H9 (cell line): ENCODE measurements around the gene CD300A. TPM values are rescaled to one million over a fixed set of nuclear protein-coding genes. Genes with fewer than 3 reads are reported as not detected.

ENCODE experiments used
- DNase-seq: peaks from one replicate; pipeline ENCODE4 v3.0.0-alpha.2; 2017
- H2AFZ ChIP-seq: one replicate; pipeline ENCODE4 v1.6.1; 2013; ENCODE audit warnings: mild to moderate bottlenecking, low read length, control low read depth, moderate library complexity
- H2AK5ac ChIP-seq: 2 replicates; pipeline ENCODE4 v1.6.1; 2013; ENCODE audit warnings: low read length, control low read depth, mixed read lengths; ENCODE audit not compliant: insufficient read length
- H2BK120ac ChIP-seq: one replicate; pipeline ENCODE4 v1.6.1; 2013; ENCODE audit warnings: low read depth, mild to moderate bottlenecking, low read length, control low read depth, inconsistent platforms; ENCODE audit not compliant: poor library complexity, severe bottlenecking
- H2BK12ac ChIP-seq: 2 replicates; pipeline ENCODE4 v1.6.1; 2013; ENCODE audit warnings: low read length, control low read depth, mixed read lengths, low read depth; ENCODE audit not compliant: insufficient read length
- H2BK15ac ChIP-seq: 2 replicates; pipeline ENCODE4 v1.6.1; 2013; ENCODE audit warnings: low read depth, low read length, control low read depth
- H2BK20ac ChIP-seq: one replicate; pipeline ENCODE4 v1.6.1; 2013; ENCODE audit warnings: low read depth, mild to moderate bottlenecking, low read length, control low read depth, inconsistent platforms; ENCODE audit not compliant: poor library complexity, severe bottlenecking
- H2BK5ac ChIP-seq: 2 replicates; pipeline ENCODE4 v1.6.1; 2013; ENCODE audit warnings: low read length, control low read depth, mixed read lengths; ENCODE audit not compliant: insufficient read length
- H3K14ac ChIP-seq: 2 replicates; pipeline ENCODE4 v1.6.1; 2013; ENCODE audit warnings: low read length, control low read depth; ENCODE audit not compliant: insufficient read depth
- H3K18ac ChIP-seq: 2 replicates; pipeline ENCODE4 v1.6.1; 2013; ENCODE audit warnings: low read depth, mild to moderate bottlenecking, mixed read lengths, low read length, control low read depth; ENCODE audit not compliant: insufficient read length
- H3K23ac ChIP-seq: 2 replicates; pipeline ENCODE4 v1.6.1; 2013; ENCODE audit warnings: low read length, control low read depth, mixed read lengths, low read depth; ENCODE audit not compliant: insufficient read length
- H3K23me2 ChIP-seq: 2 replicates; pipeline ENCODE4 v1.6.1; 2013; ENCODE audit warnings: low read depth, mild to moderate bottlenecking, mixed read lengths, low read length, control low read depth; ENCODE audit not compliant: insufficient read length, poor library complexity, severe bottlenecking
- H3K27ac ChIP-seq: 2 replicates; pipeline ENCODE4 v1.5.1; 2013; ENCODE audit warnings: low read length, control low read depth, mixed read lengths, low read depth; ENCODE audit not compliant: insufficient read length
- H3K27me3 ChIP-seq: 2 replicates; pipeline ENCODE4 v1.6.1; 2013; ENCODE audit warnings: low read length, control low read depth, inconsistent platforms; ENCODE audit not compliant: insufficient read depth
- H3K4ac ChIP-seq: 2 replicates; pipeline ENCODE4 v1.6.1; 2013; ENCODE audit warnings: low read depth, mild to moderate bottlenecking, control low read depth, inconsistent platforms, low read length, moderate library complexity
- H3K4me1 ChIP-seq: 2 replicates; pipeline ENCODE4 v1.6.1; 2013; ENCODE audit warnings: low read length, control low read depth, inconsistent platforms; ENCODE audit not compliant: insufficient read depth
- H3K4me2 ChIP-seq: 2 replicates; pipeline ENCODE4 v1.6.1; 2013; ENCODE audit warnings: low read length, control low read depth, mixed read lengths; ENCODE audit not compliant: insufficient read length, insufficient read depth
- H3K56ac ChIP-seq: 2 replicates; pipeline ENCODE4 v1.6.1; 2013; ENCODE audit warnings: low read depth, mild to moderate bottlenecking, mixed read lengths, low read length, control low read depth; ENCODE audit not compliant: insufficient read length
- H3K79me1 ChIP-seq: 2 replicates; pipeline ENCODE4 v1.6.1; 2013; ENCODE audit warnings: low read depth, mild to moderate bottlenecking, moderate library complexity, low read length, control low read depth, inconsistent platforms; ENCODE audit not compliant: insufficient read depth, poor library complexity, severe bottlenecking
- H3K79me2 ChIP-seq: 2 replicates; pipeline ENCODE4 v1.6.1; 2013; ENCODE audit warnings: low read length, control low read depth, inconsistent platforms; ENCODE audit not compliant: insufficient read depth
- H3K9ac ChIP-seq: 2 replicates; pipeline ENCODE4 v1.6.1; 2013; ENCODE audit warnings: low read length, control low read depth, mixed read lengths; ENCODE audit not compliant: insufficient read length; ENCODE audit errors: extremely low read depth
- H3K9me3 ChIP-seq: one replicate; pipeline ENCODE4 v1.6.1; 2013; ENCODE audit warnings: low read depth, low read length, inconsistent platforms; ENCODE audit not compliant: control insufficient read depth
- H3T11ph ChIP-seq: one replicate; pipeline ENCODE4 v1.6.1; 2013; ENCODE audit warnings: mild to moderate bottlenecking, low read length, control low read depth, inconsistent platforms
- H4K20me1 ChIP-seq: one replicate; pipeline ENCODE4 v1.6.1; 2013; ENCODE audit not compliant: control insufficient read depth, insufficient read length, insufficient read depth
- H4K5ac ChIP-seq: 2 replicates; pipeline ENCODE4 v1.6.1; 2013; ENCODE audit warnings: low read depth, mild to moderate bottlenecking, mixed read lengths, low read length, control low read depth; ENCODE audit not compliant: insufficient read length
- H4K8ac ChIP-seq: replicated peaks from 2 replicates; pipeline ENCODE4 v1.6.1; 2013; ENCODE audit warnings: low read length, control low read depth, mixed read lengths, low read depth; ENCODE audit not compliant: insufficient read length
- H4K91ac ChIP-seq: 2 replicates; pipeline ENCODE4 v1.6.1; 2013; ENCODE audit warnings: low read depth, mild to moderate bottlenecking, moderate library complexity, mixed read lengths, low read length, control low read depth; ENCODE audit not compliant: insufficient read length
- H3K27ac Mint-ChIP-seq, 3 experiments: 2 replicates in 2 of 3; 3 replicates in 1 of 3; pipeline ENCODE4 v1.8.0; 2020 to 2021; ENCODE audit warnings: mixed read lengths in 3 of 3, mild to moderate bottlenecking in 1 of 3, moderate library complexity in 1 of 3
- H3K27me3 Mint-ChIP-seq: 2 replicates; pipeline ENCODE4 v1.8.0; 2021; ENCODE audit warnings: low read depth, mild to moderate bottlenecking, moderate library complexity, mixed read lengths
- H3K36me3 Mint-ChIP-seq, 3 experiments: 2 replicates in 2 of 3; 3 replicates in 1 of 3; pipeline ENCODE4 v1.8.0; 2020 to 2021; ENCODE audit warnings: low read depth in 3 of 3, mixed read lengths in 3 of 3; ENCODE audit not compliant: insufficient read depth in 1 of 3
- H3K4me1 Mint-ChIP-seq, 2 experiments: 2 replicates each; pipeline ENCODE4 v1.8.0; 2020; ENCODE audit warnings: mixed read lengths in 2 of 2
- H3K4me3 Mint-ChIP-seq, 2 experiments: 2 replicates in 1 of 2; 3 replicates in 1 of 2; pipeline ENCODE4 v1.8.0; 2020 to 2021; ENCODE audit warnings: mild to moderate bottlenecking in 2 of 2, mixed read lengths in 2 of 2, moderate library complexity in 1 of 2
- H3K9me3 Mint-ChIP-seq, 2 experiments: 2 replicates in 1 of 2; 3 replicates in 1 of 2; pipeline ENCODE4 v1.8.0; 2020; ENCODE audit warnings: mild to moderate bottlenecking in 2 of 2, mixed read lengths in 2 of 2, moderate library complexity in 1 of 2
- CTCF ChIP-seq: fragments of 200-600 bp; sonication (generic); conservative IDR thresholded peaks from 3 replicates; pipeline ENCODE4 v1.8.0; 2021; ENCODE audit warnings: antibody characterized with exemption, mild to moderate bottlenecking
- WGBS: extraction: QIAGEN DNeasy Blood & Tissue Kit; methylation state at CpG from one replicate; pipeline ENCODE4 v1.1.7; 2013; ENCODE audit warnings: missing lambda C conversion rate, low lambda C conversion rate, mixed read lengths; ENCODE audit not compliant: insufficient read length; ENCODE audit errors: extremely low coverage; 5-methylcytosine and 5-hydroxymethylcytosine counted together
- total RNA-seq: library from RNA; stranded (reverse); gene quantifications from 2 replicates; pipeline ENCODE4 v1.2.1, GENCODE V29; 2021

CD300A gene
- total RNA-seq, 1 experiment from 2014 or later, result not detected

- no peak overlapping the region for H4K5ac ChIP-seq
- H3K27me3 ChIP-seq, result peaks cover under 1% of the 10 kb centered on the region
- no peak overlapping the region for H2BK12ac ChIP-seq
- peak overlapping the region; percentile 44 for H3K14ac ChIP-seq
- H3K56ac ChIP-seq, result no peak overlapping the region
- H3T11ph ChIP-seq, result no peak overlapping the region
- H2AK5ac ChIP-seq, result no peak overlapping the region
- H3K79me1 ChIP-seq, result no peaks in the 10 kb centered on the region
- H2BK120ac ChIP-seq, result no peak overlapping the region
- peaks cover 8% of the 10 kb centered on the region; the same call in 1 of the 2 replicates for H3K4me1 ChIP-seq
- H3K9me3 ChIP-seq, result no peaks in the 10 kb centered on the region
- H2BK15ac ChIP-seq, result no peak overlapping the region
- Mint-ChIP-seq H3K36me3 (peaks cover 0 to 6% (median 0%) of the 10 kb centered on the region in 3 experiments; a peak in 2 of 7 replicates), H3K9me3 (no peaks in the 10 kb centered on the region), H3K27me3 (peaks cover 76% of the 10 kb centered on the region), H3K4me1 (peaks cover 37 to 49% of the 10 kb centered on the region in 2 experiments), H3K4me3 (peak overlapping the region; percentile 67 to 90), H3K27ac (0 out of 7 replicates have a peak overlapping the region, but pooled peaks of 1 of the 3 experiments have one; percentile 44)
- peak overlapping the region; percentile 77 for H3K18ac ChIP-seq
- peaks cover 27% of the 10 kb centered on the region for H3K23me2 ChIP-seq
- H3K9ac ChIP-seq, result no peak overlapping the region
- H4K8ac ChIP-seq, result no peak overlapping the region
- no peak for TF ChIP-seq CTCF
- H4K91ac ChIP-seq, result no peak overlapping the region
- no peak overlapping the region for H2BK20ac ChIP-seq
- no peak for DNase-seq
- H2BK5ac ChIP-seq, result no peak overlapping the region
- H3K79me2 ChIP-seq, result no peaks in the 10 kb centered on the region
- no peak overlapping the region for H3K4ac ChIP-seq
- peak overlapping the region; percentile 60 for H3K4me2 ChIP-seq
- no peak overlapping the region for H3K23ac ChIP-seq
- no CpG with 5 or more reads among the region's 13 CpGs for WGBS
- H3K27ac ChIP-seq, result no peak overlapping the region
- no peaks in the 10 kb centered on the region for H4K20me1 ChIP-seq
- H2AFZ ChIP-seq, result no peak overlapping the region
Measured at GRCh38 chr17:74430385-74430705, 36.1 kb upstream of the CD300A start.
